GM12878 (cell line): ENCODE data around the gene LARP6. TPM values are rescaled to one million over a fixed set of nuclear protein-coding genes. Genes with fewer than 3 reads are reported as not detected.

Experiments
- ATAC-seq: fragments of 200-7000 bp; cut with Tn5 transposase; 3 replicates; pipeline ENCODE4 v1.9.1; 2020; ENCODE audit warnings: mild to moderate bottlenecking, moderate library complexity
- BruUV-seq: library from RNA; stranded (reverse); fragments of 400-500 nt; replicated peaks from 2 replicates; lab custom pipeline; 2021; lab: Mats Ljungman, UMichigan
- CTCF ChIA-PET: fragments of 300-600 bp; sonication (Branson Sonifier 250); formaldehyde crosslinking; extraction: SDS; loops from one replicate; lab custom pipeline; 2021; ENCODE audit warnings: inconsistent platforms; lab: Yijun Ruan, JAX
- POLR2A ChIA-PET: fragments of 350-600 bp; formaldehyde crosslinking; extraction: SDS; loops from one replicate; lab custom pipeline; 2021; ENCODE audit warnings: inconsistent platforms; lab: Charles Lee
- RAD21 ChIA-PET: fragments of 300-600 bp; sonication (Branson Sonifier 250); formaldehyde crosslinking; loops from one replicate; lab custom pipeline; 2023; ENCODE audit warnings: antibody characterized with exemption; ENCODE audit not compliant: unreplicated experiment; lab: Charles Lee
- SMC1A ChIA-PET: fragments of 300-600 bp; sonication (Branson Sonifier 250); formaldehyde crosslinking; loops from one replicate; lab custom pipeline; 2023; ENCODE audit not compliant: unreplicated experiment, uncharacterized antibody; lab: Charles Lee
- DNase-seq: peaks from one replicate; pipeline ENCODE4 v3.0.0-alpha.2; 2011; ENCODE audit warnings: low read depth, low spot score
- FAIRE-seq: peaks from 3 replicates; lab custom pipeline; 2011; peaks lifted over from hg19 to GRCh38; lab: Jason Lieb, UNC
- H2AFZ ChIP-seq: 2 replicates; pipeline ENCODE4 v1.6.0; 2011; ENCODE audit warnings: low read depth, low read length, control low read depth; ENCODE audit not compliant: control insufficient read depth
- H3K27ac ChIP-seq: 2 replicates; pipeline ENCODE4 v1.5.1; 2011; ENCODE audit warnings: control low read depth; ENCODE audit not compliant: control insufficient read depth, insufficient read depth
- H3K27me3 ChIP-seq, 2 experiments: replicated peaks in 1 of 2; 2 replicates each; pipeline versions ENCODE4 v1.6.0 to v1.6.1; 2011; ENCODE audit warnings: low read length in 1 of 2; ENCODE audit not compliant: control insufficient read depth in 2 of 2, insufficient read depth in 2 of 2
- H3K36me3 ChIP-seq, 2 experiments: 2 replicates each; pipeline ENCODE4 v1.5.1; 2011; ENCODE audit warnings: low read length in 1 of 2; ENCODE audit not compliant: control insufficient read depth in 2 of 2, insufficient read depth in 2 of 2
- H3K4me1 ChIP-seq: 2 replicates; pipeline ENCODE4 v1.6.1; 2011; ENCODE audit warnings: mild to moderate bottlenecking, low read length, moderate library complexity, mixed read lengths; ENCODE audit not compliant: control insufficient read depth, insufficient read depth
- H3K4me2 ChIP-seq: 2 replicates; pipeline ENCODE4 v1.6.0; 2011; ENCODE audit warnings: control low read depth; ENCODE audit not compliant: control insufficient read depth, insufficient read depth
- H3K4me3 ChIP-seq: fragments of 200-600 bp; sonication (generic); 2 replicates; pipeline ENCODE4 v1.5.1; 2016
- H3K79me2 ChIP-seq: 2 replicates; pipeline ENCODE4 v1.6.0; 2011; ENCODE audit warnings: low read length; ENCODE audit not compliant: control insufficient read depth, insufficient read depth
- H3K9ac ChIP-seq: 2 replicates; pipeline ENCODE4 v1.8.0; 2011; ENCODE audit warnings: low read length, control low read depth, mixed read lengths; ENCODE audit not compliant: control insufficient read depth, insufficient read depth
- H3K9me3 ChIP-seq: replicated peaks from 3 replicates; pipeline ENCODE4 v1.5.1; 2011; ENCODE audit warnings: mild to moderate bottlenecking, low read length; ENCODE audit not compliant: control insufficient read depth, insufficient read depth
- H4K20me1 ChIP-seq: 2 replicates; pipeline ENCODE4 v1.6.0; 2011; ENCODE audit not compliant: control insufficient read depth, insufficient read depth
- BCL11A ChIP-seq: IDR thresholded peaks from 2 replicates; pipeline ENCODE4 v1.6.1; 2011; ENCODE audit warnings: low read depth, low read length
- CHD2 ChIP-seq: IDR thresholded peaks from 2 replicates; pipeline ENCODE4 v1.6.1; 2011; ENCODE audit warnings: low read depth, low read length, improper control_type of control experiment, borderline replicate concordance
- EP300 ChIP-seq, 2 experiments: fragments of 150-350 bp in 1 of 2; IDR thresholded peaks; 2 replicates each; pipeline ENCODE4 v1.6.1; 2011 to 2012; ENCODE audit warnings: low read depth in 2 of 2, low read length in 2 of 2, borderline replicate concordance in 1 of 2, improper control_type of control experiment in 1 of 2, inconsistent platforms in 1 of 2; ENCODE audit not compliant: control insufficient read depth in 1 of 2
- ETV6 ChIP-seq, 2 experiments: fragments of 450-650 bp in 1 of 2; IDR thresholded peaks in 1 of 2; conservative IDR thresholded peaks in 1 of 2; 2 replicates each; pipeline ENCODE4 v1.6.1; 2014; ENCODE audit warnings: antibody characterized with exemption in 1 of 2, borderline replicate concordance in 1 of 2, low read depth in 1 of 2, mild to moderate bottlenecking in 1 of 2, moderate library complexity in 1 of 2
- MYB ChIP-seq: fragments of 150-350 bp; IDR thresholded peaks from 2 replicates; pipeline ENCODE4 v1.6.1; 2014; ENCODE audit warnings: mild to moderate bottlenecking, low read depth, low read length, borderline replicate concordance
- NR2F1 ChIP-seq: fragments of 450-650 bp; conservative IDR thresholded peaks from 2 replicates; pipeline ENCODE4 v1.6.1; 2017; ENCODE audit warnings: mild to moderate bottlenecking
- POLR2AphosphoS2 ChIP-seq: IDR thresholded peaks from 2 replicates; pipeline ENCODE4 v1.6.1; 2011; ENCODE audit warnings: low read depth, mild to moderate bottlenecking, low read length, improper control_type of control experiment, moderate library complexity
- SRF ChIP-seq, 2 experiments: IDR thresholded peaks; 2 replicates each; pipeline ENCODE4 v1.6.1; 2011; ENCODE audit warnings: low read depth in 2 of 2, low read length in 2 of 2, mild to moderate bottlenecking in 1 of 2, moderate library complexity in 1 of 2
- TARDBP ChIP-seq: IDR thresholded peaks from 2 replicates; pipeline ENCODE4 v1.6.1; 2016; ENCODE audit warnings: borderline replicate concordance
- WGBS: methylation state at CpG from one replicate; pipeline ENCODE4 v1.1.6; 2016; ENCODE audit warnings: low lambda C conversion rate; ENCODE audit not compliant: insufficient replicate concordance, insufficient coverage; ENCODE audit errors: missing lambda C conversion rate; 5-methylcytosine and 5-hydroxymethylcytosine counted together
- in situ Hi-C: fragments of 300-500 bp; cut with MboI; formaldehyde crosslinking; loops from 9 replicates; pipeline ENCODE4 v1.14.3; 2018; ENCODE audit warnings: mixed read lengths
- intact Hi-C: fragments of 100-400 bp; cut with micrococcal nuclease; formaldehyde crosslinking; loops from one replicate; pipeline ENCODE4 v1.14.2; 2022; ENCODE audit not compliant: unreplicated experiment
- polyA plus RNA-seq, 11 experiments: library from polyadenylated mRNA; depleted of rRNA in 4 of 11; unstranded in 6 of 11; stranded (reverse) in 5 of 11; fragments of >200 nt; fragmentation: Nextera tagmentation in 4 of 11; fragmentation: Illumina TruSeq in 1 of 11; extraction: Ambion mirVana in 4 of 11; extraction: Trizol in 1 of 11; gene quantifications; 1 replicate in 1 of 11; 2 replicates in 10 of 11; pipeline versions ENCODE4 v1.2.1 to v1.2.3, GENCODE V29; 2011 to 2016; ENCODE audit warnings: inconsistent platforms in 2 of 11, missing spikeins in 2 of 11, low read depth in 1 of 11
- total RNA-seq, 4 experiments: library from RNA; depleted of rRNA in 3 of 4; stranded (reverse); fragments of >200 nt in 3 of 4; fragmentation: Illumina TruSeq in 1 of 4; extraction: Trizol in 1 of 4; gene quantifications; 2 replicates each; pipeline versions ENCODE4 v1.2.1 to v1.2.3, GENCODE V29; 2013 to 2021
- TF ChIP-seq, protein P1 (sequence below): fragments of 450-650 bp; IDR thresholded peaks from 2 replicates; pipeline ENCODE4 v1.6.1; 2014; ENCODE audit warnings: mild to moderate bottlenecking
- TF ChIP-seq, protein P2 (sequence below): IDR thresholded peaks from 2 replicates; pipeline ENCODE4 v1.6.1; 2012; ENCODE audit warnings: low read depth, low read length, improper control_type of control experiment
- TF ChIP-seq, protein P3 (sequence below): fragments of 450-650 bp; IDR thresholded peaks from 2 replicates; pipeline ENCODE4 v1.6.1; 2017; ENCODE audit warnings: mild to moderate bottlenecking, moderate library complexity
- TF ChIP-seq, protein P4 (sequence below): fragments of 450-650 bp; IDR thresholded peaks from 2 replicates; pipeline ENCODE4 v1.6.1; 2017; ENCODE audit warnings: borderline replicate concordance

The LARP6 gene
- total and polyA plus RNA-seq, 10 of the 15 experiments (the other 5 are each of a cell fraction or from before 2014, with no cell fraction given) = 0.74 to 14.6 (median 3.9) TPM

DNA sequence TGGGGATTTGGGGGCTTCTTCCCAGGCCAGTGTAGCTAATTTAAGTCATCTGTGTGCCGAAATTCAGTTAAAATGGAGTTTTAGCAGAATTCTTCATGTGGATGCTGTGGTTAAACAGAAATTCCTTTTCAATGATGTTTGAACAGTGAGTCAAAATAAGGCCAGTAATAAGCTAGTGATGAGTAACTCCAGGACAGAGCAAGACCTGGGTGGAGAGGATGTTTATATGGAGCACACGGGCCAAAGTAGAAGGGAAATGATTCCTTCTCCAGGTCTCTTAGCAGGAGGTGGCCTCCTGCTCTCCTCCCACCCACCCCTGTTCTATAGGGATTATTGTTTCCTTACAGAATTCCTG lies 58.7 kb downstream of the LARP6 start:
- DNase-seq (no peak), ATAC-seq (no peak), FAIRE-seq (no peak)
- TF ChIP-seq SRF (IDR thresholded peaks at IDR 0.05; ENCODE audit: low read depth in 2 of 2, low read length in 2 of 2) (no peak), BCL11A (no peak), ETV6 (conservative IDR thresholded peaks at IDR 0.05 in 1 of 2, IDR thresholded peaks at IDR 0.05 in 1 of 2; ENCODE audit: borderline replicate concordance in 1 of 2, low read depth in 1 of 2) (no peak), TARDBP (no peak), EP300 (IDR thresholded peaks at IDR 0.05; ENCODE audit: borderline replicate concordance in 1 of 2, control insufficient read depth in 1 of 2, low read depth in 2 of 2, low read length in 2 of 2) (no peak), CHD2 (no peak), NR2F1 (no peak), MYB (no peak), POLR2AphosphoS2 (no peak)
- TF ChIP-seq, protein P1, sequence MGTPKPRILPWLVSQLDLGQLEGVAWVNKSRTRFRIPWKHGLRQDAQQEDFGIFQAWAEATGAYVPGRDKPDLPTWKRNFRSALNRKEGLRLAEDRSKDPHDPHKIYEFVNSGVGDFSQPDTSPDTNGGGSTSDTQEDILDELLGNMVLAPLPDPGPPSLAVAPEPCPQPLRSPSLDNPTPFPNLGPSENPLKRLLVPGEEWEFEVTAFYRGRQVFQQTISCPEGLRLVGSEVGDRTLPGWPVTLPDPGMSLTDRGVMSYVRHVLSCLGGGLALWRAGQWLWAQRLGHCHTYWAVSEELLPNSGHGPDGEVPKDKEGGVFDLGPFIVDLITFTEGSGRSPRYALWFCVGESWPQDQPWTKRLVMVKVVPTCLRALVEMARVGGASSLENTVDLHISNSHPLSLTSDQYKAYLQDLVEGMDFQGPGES = no peak
- TF ChIP-seq, protein P2, sequence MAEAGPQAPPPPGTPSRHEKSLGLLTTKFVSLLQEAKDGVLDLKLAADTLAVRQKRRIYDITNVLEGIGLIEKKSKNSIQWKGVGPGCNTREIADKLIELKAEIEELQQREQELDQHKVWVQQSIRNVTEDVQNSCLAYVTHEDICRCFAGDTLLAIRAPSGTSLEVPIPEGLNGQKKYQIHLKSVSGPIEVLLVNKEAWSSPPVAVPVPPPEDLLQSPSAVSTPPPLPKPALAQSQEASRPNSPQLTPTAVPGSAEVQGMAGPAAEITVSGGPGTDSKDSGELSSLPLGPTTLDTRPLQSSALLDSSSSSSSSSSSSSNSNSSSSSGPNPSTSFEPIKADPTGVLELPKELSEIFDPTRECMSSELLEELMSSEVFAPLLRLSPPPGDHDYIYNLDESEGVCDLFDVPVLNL = no peak
- TF ChIP-seq, protein P3, sequence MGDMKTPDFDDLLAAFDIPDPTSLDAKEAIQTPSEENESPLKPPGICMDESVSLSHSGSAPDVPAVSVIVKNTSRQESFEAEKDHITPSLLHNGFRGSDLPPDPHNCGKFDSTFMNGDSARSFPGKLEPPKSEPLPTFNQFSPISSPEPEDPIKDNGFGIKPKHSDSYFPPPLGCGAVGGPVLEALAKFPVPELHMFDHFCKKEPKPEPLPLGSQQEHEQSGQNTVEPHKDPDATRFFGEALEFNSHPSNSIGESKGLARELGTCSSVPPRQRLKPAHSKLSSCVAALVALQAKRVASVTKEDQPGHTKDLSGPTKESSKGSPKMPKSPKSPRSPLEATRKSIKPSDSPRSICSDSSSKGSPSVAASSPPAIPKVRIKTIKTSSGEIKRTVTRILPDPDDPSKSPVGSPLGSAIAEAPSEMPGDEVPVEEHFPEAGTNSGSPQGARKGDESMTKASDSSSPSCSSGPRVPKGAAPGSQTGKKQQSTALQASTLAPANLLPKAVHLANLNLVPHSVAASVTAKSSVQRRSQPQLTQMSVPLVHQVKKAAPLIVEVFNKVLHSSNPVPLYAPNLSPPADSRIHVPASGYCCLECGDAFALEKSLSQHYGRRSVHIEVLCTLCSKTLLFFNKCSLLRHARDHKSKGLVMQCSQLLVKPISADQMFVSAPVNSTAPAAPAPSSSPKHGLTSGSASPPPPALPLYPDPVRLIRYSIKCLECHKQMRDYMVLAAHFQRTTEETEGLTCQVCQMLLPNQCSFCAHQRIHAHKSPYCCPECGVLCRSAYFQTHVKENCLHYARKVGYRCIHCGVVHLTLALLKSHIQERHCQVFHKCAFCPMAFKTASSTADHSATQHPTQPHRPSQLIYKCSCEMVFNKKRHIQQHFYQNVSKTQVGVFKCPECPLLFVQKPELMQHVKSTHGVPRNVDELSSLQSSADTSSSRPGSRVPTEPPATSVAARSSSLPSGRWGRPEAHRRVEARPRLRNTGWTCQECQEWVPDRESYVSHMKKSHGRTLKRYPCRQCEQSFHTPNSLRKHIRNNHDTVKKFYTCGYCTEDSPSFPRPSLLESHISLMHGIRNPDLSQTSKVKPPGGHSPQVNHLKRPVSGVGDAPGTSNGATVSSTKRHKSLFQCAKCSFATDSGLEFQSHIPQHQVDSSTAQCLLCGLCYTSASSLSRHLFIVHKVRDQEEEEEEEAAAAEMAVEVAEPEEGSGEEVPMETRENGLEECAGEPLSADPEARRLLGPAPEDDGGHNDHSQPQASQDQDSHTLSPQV = no peak
- TF ChIP-seq, protein P4, sequence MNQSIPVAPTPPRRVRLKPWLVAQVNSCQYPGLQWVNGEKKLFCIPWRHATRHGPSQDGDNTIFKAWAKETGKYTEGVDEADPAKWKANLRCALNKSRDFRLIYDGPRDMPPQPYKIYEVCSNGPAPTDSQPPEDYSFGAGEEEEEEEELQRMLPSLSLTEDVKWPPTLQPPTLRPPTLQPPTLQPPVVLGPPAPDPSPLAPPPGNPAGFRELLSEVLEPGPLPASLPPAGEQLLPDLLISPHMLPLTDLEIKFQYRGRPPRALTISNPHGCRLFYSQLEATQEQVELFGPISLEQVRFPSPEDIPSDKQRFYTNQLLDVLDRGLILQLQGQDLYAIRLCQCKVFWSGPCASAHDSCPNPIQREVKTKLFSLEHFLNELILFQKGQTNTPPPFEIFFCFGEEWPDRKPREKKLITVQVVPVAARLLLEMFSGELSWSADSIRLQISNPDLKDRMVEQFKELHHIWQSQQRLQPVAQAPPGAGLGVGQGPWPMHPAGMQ = no peak
- H3K9ac ChIP-seq = no peak overlapping the region
- BruUV-seq = no TSS peak
- intact Hi-C loops = no loop called here
- ChIA-PET RAD21 (no interaction called here), CTCF (no interaction called here), SMC1A (no interaction called here), POLR2A (interaction anchor here (0.7 kb wide), 1 partner anchor 35 kb away, joined by 6 read pairs; no protein-coding TSS in a partner anchor)
- H3K4me1 ChIP-seq = no peaks in the 10 kb centered on the region
- no peak overlapping the region for H2AFZ ChIP-seq
- no peak overlapping the region for H3K4me2 ChIP-seq
- no peak overlapping the region for H3K4me3 ChIP-seq
- H3K27ac ChIP-seq = no peak overlapping the region
- 73% methylated on average over 2 of the region's 2 CpGs for WGBS
- no peaks in the 10 kb centered on the region for H3K9me3 ChIP-seq
- no peaks in the 10 kb centered on the region for H3K79me2 ChIP-seq
- H3K27me3 ChIP-seq = peaks cover 0 to 5% of the 10 kb centered on the region in 2 experiments; a peak in 1 of 4 replicates
- H4K20me1 ChIP-seq = no peaks in the 10 kb centered on the region
- in situ Hi-C loops = no loop called here
- H3K36me3 ChIP-seq = no peaks in the 10 kb centered on the region
